ENCODE data around the gene AMH.

AMH gene

DNA sequence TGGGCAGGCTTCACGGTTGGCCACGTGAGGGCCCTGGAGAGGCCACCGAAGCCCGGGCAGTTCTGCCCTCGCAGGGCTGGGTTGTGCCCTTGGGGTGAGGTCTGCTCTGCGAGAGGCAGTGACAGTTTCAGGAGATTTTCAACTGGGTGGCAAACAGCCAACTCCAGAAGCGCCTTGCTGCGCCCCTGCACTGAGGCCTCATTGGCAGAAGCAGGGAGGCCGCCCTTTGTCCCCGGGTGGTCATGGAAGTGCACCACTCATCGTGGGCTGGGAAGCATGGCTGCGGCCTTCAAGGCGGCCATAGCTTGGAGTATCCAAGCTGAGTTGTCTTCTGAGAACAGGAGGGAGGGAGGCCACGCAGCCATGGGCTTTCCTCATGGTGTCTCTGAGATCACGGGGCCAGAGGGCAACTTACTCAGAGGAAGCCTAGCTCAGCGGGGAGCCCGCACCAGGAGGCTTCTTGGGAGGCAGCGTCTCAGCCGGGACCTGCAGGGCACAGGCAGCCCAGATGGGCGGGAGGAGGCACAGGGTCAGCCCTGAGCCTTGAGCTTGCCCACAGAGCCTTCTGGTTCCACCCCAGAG, 27.8 kb upstream of the AMH start:
- no peak for DNase-seq (ENCODE audit: low read depth in 1 of 2, low spot score in 1 of 2)

DNA sequence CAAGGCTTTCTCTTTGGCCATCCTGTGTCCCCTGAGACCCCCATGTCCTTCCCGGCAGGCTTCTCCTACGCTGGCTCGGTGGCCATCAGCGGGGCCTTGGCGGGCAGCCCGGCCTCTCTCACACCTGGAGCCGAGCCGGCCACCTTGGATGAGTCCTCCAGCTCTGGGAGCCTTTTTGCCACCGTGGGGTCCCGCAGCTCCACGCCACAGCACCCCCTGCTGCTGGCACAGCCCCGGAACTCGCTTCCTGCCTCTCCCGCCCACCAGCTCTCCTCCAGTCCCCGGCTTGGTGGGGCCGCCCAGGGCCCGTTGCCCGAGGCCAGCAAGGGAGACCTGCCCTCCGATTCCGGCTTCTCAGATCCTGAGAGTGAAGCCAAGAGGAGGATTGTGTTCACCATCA, 27.2 kb upstream of the AMH start:
- DNase-seq (ENCODE audit: low read depth in 1 of 2, low spot score in 1 of 2), result no peak

DNA sequence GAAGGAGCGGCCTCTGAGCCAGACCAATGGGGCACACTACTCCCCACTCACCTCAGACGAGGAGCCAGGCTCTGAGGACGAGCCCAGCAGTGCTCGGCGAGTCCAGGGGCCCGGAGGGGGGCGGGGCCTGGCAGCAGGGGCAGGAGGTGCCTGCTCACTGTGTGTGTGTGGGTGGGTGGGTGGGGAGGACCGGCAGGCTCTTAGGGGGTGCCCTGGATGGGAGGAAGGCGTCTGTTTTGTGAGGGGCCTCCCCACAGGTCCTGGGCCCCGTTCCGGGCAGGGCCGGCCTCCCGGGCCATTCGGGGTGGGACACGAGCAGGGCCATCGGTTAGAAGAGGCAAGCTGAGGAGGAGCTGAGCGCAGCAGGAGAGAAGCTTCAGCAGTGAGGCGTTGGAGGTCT, 25.7 kb upstream of the AMH start:
- DNase-seq (ENCODE audit: low read depth in 1 of 2, low spot score in 1 of 2), result no peak

DNA sequence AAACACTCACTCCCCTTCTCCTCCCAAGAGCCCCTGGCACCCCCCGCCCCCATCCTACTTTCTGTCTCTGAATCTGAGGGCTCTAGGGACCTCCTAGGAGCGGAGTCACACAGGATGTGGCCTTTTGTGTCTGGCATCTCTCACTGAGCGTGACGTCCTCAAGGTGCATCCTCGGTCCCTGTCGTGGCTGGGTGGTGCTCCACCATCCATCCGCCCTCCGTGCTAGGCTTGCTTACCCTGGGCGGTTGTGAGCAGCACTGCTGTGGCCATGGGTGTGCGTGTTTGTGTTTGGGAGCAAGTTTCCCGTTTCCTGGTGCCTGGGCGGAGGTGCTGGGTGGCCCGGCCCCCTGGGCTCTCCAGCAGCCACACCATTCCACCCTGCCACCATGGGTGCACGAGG, 25.2 kb upstream of the AMH start:
- no peak for DNase-seq (ENCODE audit: low read depth in 1 of 2, low spot score in 1 of 2)

DNA sequence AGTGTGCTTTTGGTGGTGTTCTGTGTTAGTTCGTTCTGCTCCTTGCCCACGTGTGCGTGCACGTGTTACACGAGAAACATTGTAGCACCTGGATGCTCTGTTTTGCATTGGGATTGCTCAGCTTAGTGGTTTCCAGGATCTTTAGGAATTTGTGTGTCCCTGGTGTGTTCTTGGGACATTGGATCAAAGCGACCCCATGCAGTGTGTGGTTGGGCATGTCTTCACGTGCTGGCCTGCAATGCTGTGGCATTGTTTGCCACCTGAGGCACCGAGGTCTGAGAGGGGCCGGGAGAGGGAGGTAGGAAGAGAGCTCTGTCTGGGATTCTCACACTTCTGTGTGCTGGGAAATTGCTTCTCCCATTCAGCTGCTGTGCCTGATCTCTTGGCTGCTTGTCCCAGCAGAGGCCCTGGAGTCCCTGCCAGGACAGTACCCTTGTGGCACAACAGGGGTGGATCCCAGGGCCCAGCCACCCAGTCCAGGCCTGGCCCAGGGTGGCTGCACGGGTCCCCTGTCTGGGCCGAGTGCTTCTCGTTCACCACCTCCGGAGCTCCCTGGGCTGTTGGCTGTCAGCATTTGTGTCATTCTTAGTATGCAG, 24.3 kb upstream of the AMH start:
- DNase-seq (ENCODE audit: low read depth in 1 of 2, low spot score in 1 of 2), result no peak

DNA sequence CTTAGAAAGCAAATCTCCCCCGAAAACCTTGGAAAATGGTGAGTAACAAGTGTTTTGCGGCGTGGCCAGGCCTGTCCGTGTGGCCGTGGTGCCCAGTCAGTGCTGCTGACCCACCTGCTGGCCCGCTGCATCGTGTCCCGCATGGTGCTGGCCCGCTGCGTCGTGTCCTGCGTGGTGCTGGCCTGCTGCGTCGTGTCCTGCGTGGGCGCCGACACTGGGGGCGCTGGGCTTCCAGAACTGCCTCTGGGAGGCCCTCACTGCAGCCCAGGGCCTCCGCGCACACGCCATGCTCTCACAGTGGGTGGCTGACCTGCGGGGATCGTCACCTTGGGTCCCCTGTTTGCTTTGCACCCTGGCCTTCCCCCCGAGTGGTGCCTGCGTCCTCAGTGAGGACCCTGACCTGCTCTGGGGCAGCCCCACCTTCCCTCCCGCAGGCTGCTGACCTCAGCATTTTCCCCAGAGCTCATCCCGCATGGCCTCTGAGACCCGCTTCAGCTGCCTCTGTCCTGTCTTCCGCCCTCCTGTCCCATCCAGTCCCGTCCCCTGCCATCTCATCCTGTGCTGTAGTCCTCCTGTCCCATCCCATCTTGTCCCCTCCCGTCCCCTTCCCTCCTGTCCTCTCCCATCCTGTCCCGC, 23.6 kb upstream of the AMH start:
- DNase-seq (ENCODE audit: low read depth in 1 of 2, low spot score in 1 of 2), result no peak

DNA sequence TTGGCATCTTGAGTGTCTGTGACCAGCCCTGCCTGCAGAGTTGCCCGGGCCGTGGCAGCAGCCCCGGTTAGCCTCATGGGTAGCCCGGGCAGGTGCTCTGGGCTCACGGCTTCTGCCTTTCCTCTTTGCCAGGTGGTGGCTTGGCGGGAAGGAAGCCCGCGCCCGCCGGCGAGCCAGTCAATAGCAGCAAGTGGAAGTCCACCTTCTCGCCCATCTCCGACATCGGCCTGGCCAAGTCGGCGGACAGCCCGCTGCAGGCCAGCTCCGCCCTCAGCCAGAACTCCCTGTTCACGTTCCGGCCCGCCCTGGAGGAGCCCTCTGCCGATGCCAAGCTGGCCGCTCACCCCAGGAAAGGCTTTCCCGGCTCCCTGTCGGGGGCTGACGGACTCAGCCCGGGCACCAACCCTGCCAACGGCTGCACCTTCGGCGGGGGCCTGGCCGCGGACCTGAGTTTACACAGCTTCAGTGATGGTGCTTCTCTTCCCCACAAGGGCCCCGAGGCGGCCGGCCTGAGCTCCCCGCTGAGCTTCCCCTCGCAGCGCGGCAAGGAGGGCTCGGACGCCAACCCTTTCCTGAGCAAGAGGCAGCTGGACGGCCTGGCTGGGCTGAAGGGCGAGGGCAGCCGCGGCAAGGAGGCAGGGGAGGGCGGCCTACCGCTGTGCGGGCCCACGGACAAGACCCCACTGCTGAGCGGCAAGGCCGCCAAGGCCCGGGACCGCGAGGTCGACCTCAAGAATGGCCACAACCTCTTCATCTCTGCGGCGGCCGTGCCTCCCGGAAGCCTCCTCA, 22.9 kb upstream of the AMH start:
- DNase-seq (ENCODE audit: low read depth in 1 of 2, low spot score in 1 of 2), result no peak

DNA sequence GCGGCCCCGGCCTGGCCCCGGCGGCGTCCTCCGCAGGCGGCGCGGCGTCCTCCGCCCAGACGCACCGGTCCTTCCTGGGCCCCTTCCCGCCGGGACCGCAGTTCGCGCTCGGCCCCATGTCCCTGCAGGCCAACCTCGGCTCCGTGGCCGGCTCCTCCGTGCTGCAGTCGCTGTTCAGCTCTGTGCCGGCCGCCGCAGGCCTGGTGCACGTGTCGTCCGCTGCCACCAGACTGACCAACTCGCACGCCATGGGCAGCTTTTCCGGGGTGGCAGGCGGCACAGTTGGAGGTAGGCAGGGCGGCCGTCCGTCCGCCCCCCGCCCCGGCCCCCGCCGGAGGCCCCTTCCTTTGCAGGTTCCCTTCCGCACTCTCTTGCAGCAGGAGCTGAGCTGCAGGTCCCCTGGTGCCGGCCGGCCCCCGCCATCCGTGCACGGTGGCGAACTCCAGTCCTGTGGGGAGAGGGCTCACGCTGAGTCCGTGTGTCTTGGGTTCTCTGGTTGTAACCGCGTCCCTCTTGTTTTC, 22.2 kb upstream of the AMH start:
- no peak for DNase-seq (ENCODE audit: low read depth in 1 of 2, low spot score in 1 of 2)

DNA sequence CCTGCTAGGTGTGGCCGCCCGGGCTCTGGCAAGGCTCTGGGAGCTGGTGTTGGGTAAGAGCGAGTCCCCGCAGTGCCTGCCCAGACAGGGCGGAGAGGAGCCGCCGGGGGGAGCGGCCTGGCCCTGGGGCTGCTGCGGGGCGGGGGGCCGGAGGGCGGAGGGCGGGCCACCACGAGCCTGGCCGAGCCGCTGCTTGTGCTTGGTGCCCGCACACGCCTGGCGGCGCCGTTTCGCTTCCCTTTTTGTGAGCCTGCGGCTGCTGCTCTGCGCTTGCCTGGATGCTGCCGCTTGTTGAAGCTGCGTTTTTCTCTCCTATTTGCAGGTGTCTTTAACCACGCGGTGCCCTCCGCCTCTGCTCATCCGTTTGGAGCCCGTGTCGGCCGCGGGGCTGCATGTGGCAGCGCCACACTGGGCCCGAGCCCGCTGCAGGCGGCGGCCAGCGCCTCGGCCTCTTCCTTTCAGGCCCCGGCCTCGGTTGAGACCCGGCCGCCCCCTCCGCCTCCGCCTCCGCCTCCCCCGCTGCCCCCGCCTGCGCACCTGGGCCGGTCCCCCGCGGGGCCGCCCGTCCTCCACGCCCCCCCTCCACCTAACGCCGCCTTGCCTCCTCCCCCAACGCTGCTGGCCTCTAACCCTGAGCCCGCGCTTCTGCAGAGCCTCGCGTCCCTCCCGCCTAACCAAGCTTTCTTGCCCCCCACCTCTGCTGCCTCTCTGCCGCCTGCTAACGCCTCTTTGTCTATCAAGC, 21.5 kb upstream of the AMH start:
- DNase-seq (ENCODE audit: low read depth in 1 of 2, low spot score in 1 of 2), result no peak

DNA sequence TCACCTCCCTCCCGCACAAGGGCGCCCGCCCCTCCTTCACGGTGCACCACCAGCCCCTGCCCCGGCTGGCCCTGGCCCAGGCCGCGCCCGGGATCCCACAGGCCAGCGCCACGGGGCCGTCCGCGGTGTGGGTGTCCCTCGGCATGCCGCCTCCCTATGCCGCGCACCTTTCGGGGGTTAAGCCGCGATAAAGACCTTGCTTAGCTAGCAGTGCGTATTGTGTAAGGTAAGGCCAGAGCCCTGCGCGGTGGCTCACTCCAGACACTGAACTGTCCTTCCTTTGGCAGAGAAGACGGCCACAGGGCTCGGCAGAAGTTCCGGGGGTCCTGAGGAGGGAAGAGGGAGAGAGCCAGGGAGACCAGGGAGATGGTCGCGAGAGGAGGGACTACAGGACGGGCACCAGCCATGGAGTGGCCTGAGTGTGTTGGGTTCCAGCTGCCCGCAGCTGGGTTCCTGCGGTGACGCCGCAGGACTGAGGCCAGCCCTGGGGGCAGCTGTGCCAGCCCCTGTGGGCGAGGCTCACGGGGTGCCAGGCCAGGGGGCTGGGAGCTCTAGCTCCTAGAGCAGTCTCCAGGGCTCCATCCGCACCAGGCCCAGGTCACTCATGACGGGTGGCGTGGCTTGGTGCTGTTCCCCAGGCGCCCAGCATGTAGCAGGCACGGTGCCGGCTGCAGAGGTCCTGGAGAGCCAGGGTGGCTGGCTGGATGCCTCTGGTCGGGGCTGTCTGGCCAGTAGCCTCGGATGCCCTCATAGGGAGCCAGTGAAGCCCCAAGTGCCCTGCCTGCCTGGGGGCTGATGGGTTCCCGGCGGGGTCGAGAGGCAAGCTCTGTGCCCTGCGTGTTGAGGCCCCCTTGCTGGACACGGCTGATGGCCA, 20.7 kb upstream of the AMH start:
- DNase-seq (ENCODE audit: low read depth in 1 of 2, low spot score in 1 of 2), result no peak

DNA sequence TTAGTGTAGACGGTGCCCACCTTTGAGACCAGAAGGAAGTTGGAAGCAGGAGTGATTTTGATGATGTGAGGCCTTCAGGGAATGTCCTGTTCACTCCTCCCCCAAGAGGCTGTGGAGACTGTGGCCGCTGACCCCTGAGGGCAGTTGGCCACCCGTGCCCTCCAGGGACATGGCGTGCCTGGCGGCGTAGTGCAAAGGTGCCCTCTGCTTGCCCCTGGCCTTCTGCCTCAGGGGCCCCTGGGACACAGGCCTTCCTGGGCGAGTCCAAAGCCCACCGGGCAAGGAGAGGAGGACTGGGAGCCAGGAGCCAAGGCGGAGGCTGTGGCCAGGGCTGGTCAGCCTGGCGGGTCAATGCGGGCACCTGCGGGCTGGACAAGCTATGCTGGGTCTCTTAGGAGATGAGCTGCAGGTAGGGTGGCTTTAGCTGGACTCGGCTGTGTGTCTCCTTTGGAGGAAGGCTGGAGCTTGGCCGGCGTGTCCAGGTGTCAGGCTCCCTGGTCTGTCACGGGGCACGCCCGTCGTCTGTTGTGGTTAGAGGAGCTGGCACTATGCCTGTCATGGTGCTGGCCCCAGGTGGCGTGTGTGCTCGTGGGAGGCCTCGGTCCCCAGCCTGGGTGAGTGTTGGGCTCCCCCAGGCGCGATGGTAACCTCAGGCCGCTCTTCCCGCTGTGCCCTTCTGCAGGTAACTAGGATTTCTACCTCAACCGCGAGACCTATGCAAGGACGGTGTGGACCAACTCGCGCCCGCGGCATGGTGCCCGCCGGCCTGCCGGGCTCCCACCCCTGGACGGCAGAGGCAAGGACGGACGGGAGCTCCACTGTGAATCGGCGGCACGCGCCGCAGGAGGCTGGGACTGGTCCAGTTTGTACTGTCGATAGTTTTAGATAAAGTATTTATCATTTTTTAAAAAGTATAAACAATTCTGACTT, 19.8 kb upstream of the AMH start:
- no peak for DNase-seq (ENCODE audit: low read depth in 1 of 2, low spot score in 1 of 2)

DNA sequence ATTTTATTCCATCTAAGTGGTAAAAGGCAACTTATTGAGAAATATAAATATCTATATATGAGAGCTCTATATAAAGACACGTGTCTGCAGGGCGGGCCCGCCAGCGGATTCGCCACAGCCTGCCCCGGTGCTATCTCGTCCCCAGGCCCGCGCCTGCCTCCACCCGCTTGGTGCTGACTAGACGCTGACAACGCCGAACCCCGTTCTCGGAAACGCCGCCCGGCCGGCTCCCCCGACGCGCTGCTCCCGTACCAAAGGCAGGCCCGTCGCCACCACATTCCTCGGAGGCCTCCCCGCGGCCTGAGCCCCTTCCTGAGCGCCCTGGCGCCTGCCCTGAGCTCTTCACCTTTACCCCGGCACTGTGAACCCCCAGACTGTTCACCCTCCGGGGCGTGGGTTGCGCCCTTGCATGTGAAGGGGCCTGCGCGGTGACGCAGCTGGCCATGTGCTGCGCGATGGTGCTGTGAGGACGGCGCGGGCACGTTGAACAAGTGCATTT, 19.0 kb upstream of the AMH start:
- DNase-seq (ENCODE audit: low read depth in 1 of 2, low spot score in 1 of 2), result no peak

DNA sequence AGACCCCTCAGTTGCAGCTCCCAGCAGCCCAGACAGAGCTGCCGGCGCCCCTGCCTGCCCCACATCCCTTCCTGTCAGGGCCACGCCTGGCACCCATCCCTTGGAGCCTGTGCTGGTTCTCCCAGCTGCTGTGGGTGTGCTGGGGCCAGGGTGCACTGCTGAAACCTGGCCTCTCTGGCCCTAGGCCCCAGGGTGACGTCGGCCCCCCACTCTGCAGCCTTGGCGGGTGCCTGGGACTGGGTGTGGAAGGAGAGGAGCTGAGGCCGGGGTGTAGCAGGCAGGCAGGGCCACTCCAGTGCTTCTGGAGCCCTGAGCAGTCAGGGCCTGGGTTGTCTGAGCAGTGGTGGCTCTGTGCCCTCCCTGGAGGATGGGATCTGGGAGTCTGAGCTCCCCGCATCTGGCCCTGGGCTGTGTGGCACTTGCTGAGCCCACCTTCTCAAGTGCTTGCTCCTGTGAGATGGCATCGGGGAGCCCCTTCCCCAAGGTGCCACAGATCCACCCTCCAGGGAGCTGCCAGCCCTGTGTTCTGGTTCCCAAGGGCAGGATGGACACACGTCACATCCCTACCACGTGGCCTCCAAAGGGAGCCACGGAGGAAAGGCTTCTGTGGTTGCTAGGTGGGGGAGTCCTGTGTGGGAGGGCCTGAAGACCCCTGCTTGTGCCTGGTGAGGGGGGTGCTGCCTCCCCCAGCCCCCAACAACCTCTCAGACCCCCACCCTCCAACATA, 18.2 kb upstream of the AMH start:
- DNase-seq (ENCODE audit: low read depth in 1 of 2, low spot score in 1 of 2), result no peak

DNA sequence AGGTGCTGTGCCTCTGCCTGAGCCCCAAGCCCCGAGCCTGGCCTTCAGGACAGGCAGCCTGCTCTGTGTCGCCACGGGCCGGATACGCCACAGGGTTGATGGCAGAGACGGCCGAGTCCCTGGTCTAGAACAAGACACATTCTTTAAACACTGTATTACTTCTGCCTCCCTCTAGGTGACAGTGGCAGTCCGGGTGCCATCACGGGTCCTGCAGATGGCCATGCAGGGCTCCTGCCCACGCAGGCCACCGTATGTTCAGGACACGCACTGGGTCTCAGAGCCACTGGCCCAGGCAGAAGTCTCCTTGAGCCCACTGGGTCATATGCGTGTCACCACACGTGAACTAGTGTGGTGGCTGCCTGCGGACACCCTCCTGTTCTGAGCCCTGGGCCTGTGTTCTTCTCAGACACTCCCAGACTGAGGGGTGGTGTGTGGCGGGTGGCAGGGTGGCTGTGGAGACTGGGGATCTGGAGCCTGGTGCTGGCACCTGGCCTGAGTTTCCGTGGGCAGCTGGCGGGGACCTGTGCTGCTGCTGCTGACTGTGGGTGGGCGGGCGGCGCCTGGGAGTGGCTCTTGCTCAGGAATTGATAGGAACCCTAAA, 17.4 kb upstream of the AMH start:
- DNase-seq (ENCODE audit: low read depth in 1 of 2, low spot score in 1 of 2), result no peak

DNA sequence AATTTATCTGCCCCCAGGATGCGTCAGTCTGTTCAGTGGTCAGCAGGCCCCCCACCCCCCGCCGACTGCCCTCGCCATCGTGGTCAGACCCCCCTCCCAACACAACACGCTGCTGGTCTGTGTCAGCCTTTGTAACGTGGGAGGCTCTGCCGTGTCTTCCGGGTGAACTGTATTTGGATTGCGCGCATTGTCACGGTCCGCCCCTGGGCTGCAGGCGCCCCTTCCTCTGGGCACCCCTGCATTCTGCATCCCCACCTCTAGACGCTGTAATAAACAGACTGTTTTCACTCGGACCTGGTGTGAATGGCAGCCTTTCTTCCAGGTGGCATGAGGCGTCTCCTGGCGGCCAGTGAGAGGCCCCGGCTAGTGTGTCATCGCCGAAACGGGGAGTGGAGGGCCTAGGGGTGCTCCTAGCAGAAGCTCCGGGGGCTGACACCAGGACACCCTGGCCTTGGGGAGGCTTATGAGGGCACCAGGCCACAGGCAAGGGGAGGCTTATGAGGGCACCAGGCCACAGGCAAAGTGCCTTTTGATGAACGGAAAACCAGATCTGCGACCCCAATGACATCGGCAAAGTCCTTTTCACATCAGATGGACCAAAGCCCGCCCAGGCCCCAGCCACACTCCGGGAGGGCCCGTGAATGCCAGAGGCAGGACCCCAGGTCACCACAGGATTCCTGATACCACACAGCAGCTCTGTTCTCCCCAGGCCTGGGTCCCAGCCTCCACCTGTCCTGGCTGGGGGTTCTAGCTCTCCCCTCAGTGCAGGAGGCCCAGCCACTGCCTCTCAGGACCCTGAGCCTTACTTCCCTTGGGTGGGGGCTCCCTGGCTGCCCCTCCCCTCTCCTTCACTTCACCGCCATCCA, 16.6 kb upstream of the AMH start:
- no peak for DNase-seq (ENCODE audit: low read depth in 1 of 2, low spot score in 1 of 2)

DNA sequence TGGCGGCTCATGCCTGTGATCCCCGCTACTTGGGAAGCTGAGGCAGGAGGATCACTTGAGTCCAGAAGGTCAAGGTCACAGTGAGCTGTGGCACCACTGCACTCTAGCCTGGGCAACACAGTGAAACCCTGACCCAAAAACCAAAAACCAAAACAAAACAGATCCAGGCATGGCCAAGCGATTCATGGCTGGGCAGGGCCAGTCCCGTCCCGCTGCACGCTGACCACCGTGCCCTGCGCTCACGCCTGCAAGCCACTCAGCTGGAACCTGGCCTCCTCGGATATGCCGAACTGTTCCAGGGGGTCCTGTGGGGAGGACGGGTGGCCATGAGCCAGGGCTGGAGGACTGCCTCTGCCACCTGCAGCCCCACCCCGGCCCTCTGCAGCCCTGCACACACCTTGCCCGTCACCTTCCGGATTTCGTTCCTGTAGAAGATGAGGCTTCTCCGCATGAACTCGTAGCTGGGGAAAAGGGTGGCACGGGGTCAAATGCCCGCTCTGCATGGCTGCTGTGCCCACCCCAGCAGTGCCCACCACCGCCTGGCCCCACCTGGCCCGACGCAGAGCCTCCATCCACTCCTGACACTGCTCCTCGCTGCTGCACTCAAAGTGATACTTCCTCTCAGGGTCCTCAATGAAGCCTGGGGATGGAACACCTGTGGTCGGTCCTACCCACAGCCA, 15.4 kb upstream of the AMH start:
- no peak for DNase-seq (ENCODE audit: low read depth in 1 of 2, low spot score in 1 of 2)

DNA sequence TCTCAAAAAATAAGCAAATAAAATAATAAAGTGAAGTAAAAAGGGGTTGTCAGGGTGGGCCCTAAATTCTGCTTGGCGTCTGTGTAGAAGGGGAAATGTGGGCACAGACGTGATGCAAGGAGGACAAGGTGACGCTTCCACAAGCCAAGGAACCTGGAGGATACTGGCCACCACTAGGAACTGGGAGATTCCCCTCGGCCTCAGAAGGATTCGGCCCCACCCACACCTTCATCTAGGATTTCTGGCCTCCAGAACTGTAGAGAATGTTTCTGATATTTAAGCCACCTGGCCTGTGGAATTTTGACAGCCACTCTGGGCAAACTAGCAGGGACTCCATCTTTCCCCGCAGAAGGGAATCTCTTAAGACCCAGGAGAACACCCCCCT, 14.1 kb upstream of the AMH start:
- no peak for DNase-seq (ENCODE audit: low read depth in 1 of 2, low spot score in 1 of 2)

All from stimulated activated CD4-positive, alpha-beta T cell treated with anti-CD3 and anti-CD28 coated beads, Interleukin-15, amount 100 ng/mL, for 1 hour (primary cell).